HG02938 (cell line): ENCODE results near the gene CTIF.

Experiments used
- ATAC-seq: cut with Tn5 transposase; IDR thresholded peaks from one replicate; pipeline ENCODE4 v1.9.1; 2021; ENCODE audit warnings: mild to moderate bottlenecking, moderate library complexity; ENCODE audit not compliant: unreplicated experiment

The CTIF gene

GRCh38 chr18:48826806-48827205 is 288.0 kb downstream of the CTIF start:
- no peak for ATAC-seq

GRCh38 chr18:48827291-48828193 is 288.7 kb downstream of the CTIF start:
- ATAC-seq: no peak

- no peak for ATAC-seq
Observed at GRCh38 chr18:48828194-48828545, 289.3 kb downstream of the CTIF start.

- ATAC-seq: no peak
Observed at GRCh38 chr18:48828691-48829442, 290.0 kb downstream of the CTIF start.

- no peak for ATAC-seq
Observed at GRCh38 chr18:48829443-48830149, 290.8 kb downstream of the CTIF start.

GRCh38 chr18:48831113-48831759 is 292.4 kb downstream of the CTIF start:
- no peak for ATAC-seq

- ATAC-seq: no peak
Observed at GRCh38 chr18:48831802-48832201, 293.0 kb downstream of the CTIF start.

- no peak for ATAC-seq
Observed at GRCh38 chr18:48832938-48833700, 294.3 kb downstream of the CTIF start.

- ATAC-seq: peak; percentile 70
Observed at GRCh38 chr18:48833701-48834412, 295.0 kb downstream of the CTIF start.

GRCh38 chr18:48834413-48835031 is 295.7 kb downstream of the CTIF start:
- peak; percentile 63 for ATAC-seq

- no peak for ATAC-seq
Observed at GRCh38 chr18:48835119-48835518, 296.3 kb downstream of the CTIF start.

GRCh38 chr18:48835745-48836170 is 296.9 kb downstream of the CTIF start:
- ATAC-seq: no peak

GRCh38 chr18:48836231-48836805 is 297.5 kb downstream of the CTIF start:
- ATAC-seq: no peak

- ATAC-seq: no peak
Observed at GRCh38 chr18:48836806-48837615, 298.2 kb downstream of the CTIF start.

GRCh38 chr18:48837676-48838075 is 298.8 kb downstream of the CTIF start:
- no peak for ATAC-seq

GRCh38 chr18:48838166-48838775 is 299.4 kb downstream of the CTIF start:
- ATAC-seq: no peak
